Lower lobe of right lung (tissue), 2 donors: ENCODE data around the gene BSND. TPM values are rescaled to one million over a fixed set of nuclear protein-coding genes. Genes with fewer than 3 reads are reported as not detected.

ENCODE experiments used
- ATAC-seq, 2 donors: fragments of 200-7000 bp; cut with Tn5 transposase; one replicate each; pipeline ENCODE4 v1.9.1; 2020 to 2022; ENCODE audit warnings: mild to moderate bottlenecking in 2 of 2, moderate library complexity in 2 of 2
- DNase-seq: peaks from one replicate; pipeline ENCODE4 v3.0.0-alpha.2; 2020
- H3K27ac ChIP-seq: fragments of 200-600 bp; one replicate; pipeline ENCODE4 v1.8.0; 2022
- H3K27me3 ChIP-seq: fragments of 200-600 bp; one replicate; pipeline ENCODE4 v1.8.0; 2022; ENCODE audit warnings: low read depth
- H3K36me3 ChIP-seq: fragments of 200-600 bp; one replicate; pipeline ENCODE4 v1.8.0; 2022; ENCODE audit warnings: mild to moderate bottlenecking
- H3K4me1 ChIP-seq: fragments of 200-600 bp; one replicate; pipeline ENCODE4 v1.8.0; 2022
- H3K4me3 ChIP-seq: fragments of 200-600 bp; one replicate; pipeline ENCODE4 v1.8.0; 2022; ENCODE audit warnings: mild to moderate bottlenecking
- H3K9me3 ChIP-seq: fragments of 200-600 bp; one replicate; pipeline ENCODE4 v1.8.0; 2022
- intact Hi-C: fragments of 100-400 bp; cut with DNase I; formaldehyde crosslinking; loops from one replicate; pipeline ENCODE4 v1.11.0; 2022
- total RNA-seq: library from RNA; stranded (reverse); fragmentation: NEBNext Ultra II Directional; extraction: Animal tissue kit (Norgen Biotek cat#: 25700); gene quantifications from one replicate; pipeline ENCODE4 v1.2.1, GENCODE V29; 2021
- TF ChIP-seq, protein P1 (sequence below): fragments of 200-600 bp; IDR thresholded peaks from one replicate; pipeline ENCODE4 v1.8.0; 2022; ENCODE audit warnings: antibody characterized with exemption, mild to moderate bottlenecking
- donor health status: DM: no; HTN: yes; CAD: no; lungs with severe emphysema.

The BSND gene
- total RNA-seq, 1 donor from 2014 or later = not detected

DNA sequence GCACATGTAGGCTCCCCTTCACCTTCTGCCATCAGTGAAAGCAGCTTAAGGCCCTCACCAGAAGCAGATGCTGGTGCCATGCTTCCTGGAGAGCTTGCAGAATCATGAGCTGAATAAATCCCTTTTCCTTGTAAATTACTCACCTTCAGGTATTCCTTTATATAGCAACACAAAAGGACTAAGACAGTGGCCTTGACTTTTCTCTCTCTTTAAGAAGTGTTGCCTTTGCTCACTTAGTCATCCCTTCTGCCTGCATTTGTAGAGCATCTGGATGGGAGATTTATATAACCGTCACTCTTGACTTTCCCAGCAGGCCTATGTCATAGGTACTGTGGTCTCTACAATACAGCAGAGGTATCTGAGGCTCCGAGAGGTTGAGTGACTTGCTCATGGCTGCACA, 44.3 kb downstream of the BSND start:
- Histone ChIP-seq H3K4me3 (no peak overlapping the region), H3K4me1 (peaks cover 7% of the 10 kb centered on the region), H3K27ac (no peak overlapping the region), H3K27me3 (peaks cover 25% of the 10 kb centered on the region), H3K9me3 (no peaks in the 10 kb centered on the region), H3K36me3 (peaks cover 4% of the 10 kb centered on the region)
- TF ChIP-seq, protein P1, sequence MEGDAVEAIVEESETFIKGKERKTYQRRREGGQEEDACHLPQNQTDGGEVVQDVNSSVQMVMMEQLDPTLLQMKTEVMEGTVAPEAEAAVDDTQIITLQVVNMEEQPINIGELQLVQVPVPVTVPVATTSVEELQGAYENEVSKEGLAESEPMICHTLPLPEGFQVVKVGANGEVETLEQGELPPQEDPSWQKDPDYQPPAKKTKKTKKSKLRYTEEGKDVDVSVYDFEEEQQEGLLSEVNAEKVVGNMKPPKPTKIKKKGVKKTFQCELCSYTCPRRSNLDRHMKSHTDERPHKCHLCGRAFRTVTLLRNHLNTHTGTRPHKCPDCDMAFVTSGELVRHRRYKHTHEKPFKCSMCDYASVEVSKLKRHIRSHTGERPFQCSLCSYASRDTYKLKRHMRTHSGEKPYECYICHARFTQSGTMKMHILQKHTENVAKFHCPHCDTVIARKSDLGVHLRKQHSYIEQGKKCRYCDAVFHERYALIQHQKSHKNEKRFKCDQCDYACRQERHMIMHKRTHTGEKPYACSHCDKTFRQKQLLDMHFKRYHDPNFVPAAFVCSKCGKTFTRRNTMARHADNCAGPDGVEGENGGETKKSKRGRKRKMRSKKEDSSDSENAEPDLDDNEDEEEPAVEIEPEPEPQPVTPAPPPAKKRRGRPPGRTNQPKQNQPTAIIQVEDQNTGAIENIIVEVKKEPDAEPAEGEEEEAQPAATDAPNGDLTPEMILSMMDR = no peak
- ATAC-seq = no peak
- intact Hi-C loops = no loop called here
- no peak for DNase-seq

DNA sequence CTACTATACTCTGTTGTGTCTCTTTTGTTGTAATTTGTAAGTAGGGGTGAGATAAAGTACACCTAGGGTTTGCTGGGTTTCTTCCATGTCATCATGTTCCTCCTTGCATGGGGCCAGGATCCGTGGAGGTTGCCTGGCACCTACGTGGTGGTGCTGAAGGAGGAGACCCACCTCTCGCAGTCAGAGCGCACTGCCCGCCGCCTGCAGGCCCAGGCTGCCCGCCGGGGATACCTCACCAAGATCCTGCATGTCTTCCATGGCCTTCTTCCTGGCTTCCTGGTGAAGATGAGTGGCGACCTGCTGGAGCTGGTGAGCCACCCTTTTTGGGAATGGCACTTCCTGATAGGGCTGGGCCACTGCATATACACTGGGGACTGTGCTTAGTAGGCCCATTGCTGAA, 45.0 kb downstream of the BSND start:
- TF ChIP-seq, protein P1 = no peak
- H3K36me3 ChIP-seq = peaks cover 4% of the 10 kb centered on the region
- no peak overlapping the region for H3K27ac ChIP-seq
- no peaks in the 10 kb centered on the region for H3K9me3 ChIP-seq
- H3K27me3 ChIP-seq = peaks cover 25% of the 10 kb centered on the region
- ATAC-seq (no peak), DNase-seq (no peak)
- no peak overlapping the region for H3K4me3 ChIP-seq
- intact Hi-C loops = no loop called here
- peaks cover 7% of the 10 kb centered on the region for H3K4me1 ChIP-seq

DNA sequence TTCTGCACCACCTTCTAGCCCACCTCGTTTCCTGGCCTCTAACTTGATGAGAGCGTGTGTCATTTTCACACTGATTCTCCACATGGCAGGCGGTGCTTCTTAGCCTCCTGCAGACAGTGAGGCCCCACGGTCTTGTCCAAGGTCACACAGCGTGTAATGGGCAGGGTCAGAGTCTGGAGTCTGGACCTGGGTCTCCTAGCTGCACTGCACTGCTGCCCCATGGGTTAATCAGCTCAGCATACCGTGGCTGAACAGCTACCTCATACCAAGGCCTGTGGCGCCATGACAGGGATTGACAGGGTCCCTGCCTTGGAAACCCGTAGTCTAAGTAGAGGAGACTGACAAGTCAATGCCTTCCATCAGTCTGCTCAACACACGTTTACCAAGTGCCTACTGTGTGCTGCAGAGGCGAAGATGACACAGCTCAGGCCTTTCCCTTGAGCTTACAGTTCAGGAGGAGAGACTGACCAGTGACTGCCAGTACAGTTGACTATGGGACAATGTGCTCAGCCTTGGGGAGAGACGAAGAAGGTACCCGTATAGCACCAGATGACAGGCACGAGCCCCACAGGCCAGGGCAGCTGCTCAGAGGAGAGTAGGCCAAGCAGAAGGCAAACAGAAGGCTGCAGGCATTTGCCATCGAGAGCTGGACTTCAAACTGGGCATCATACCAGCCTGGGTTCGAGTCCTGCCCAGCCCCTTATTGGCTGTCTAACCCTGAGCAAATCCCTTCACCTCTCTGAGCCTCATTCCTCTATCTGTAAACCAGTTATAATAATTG, 46.1 kb downstream of the BSND start:
- TF ChIP-seq, protein P1 = no peak
- peaks cover 4% of the 10 kb centered on the region for H3K36me3 ChIP-seq
- DNase-seq = no peak
- no peaks in the 10 kb centered on the region for H3K4me1 ChIP-seq
- ATAC-seq = no peak
- no peak overlapping the region for H3K4me3 ChIP-seq
- H3K9me3 ChIP-seq = no peaks in the 10 kb centered on the region
- intact Hi-C loops = no loop called here
- H3K27me3 ChIP-seq = peaks cover 17% of the 10 kb centered on the region
- no peak overlapping the region for H3K27ac ChIP-seq

DNA sequence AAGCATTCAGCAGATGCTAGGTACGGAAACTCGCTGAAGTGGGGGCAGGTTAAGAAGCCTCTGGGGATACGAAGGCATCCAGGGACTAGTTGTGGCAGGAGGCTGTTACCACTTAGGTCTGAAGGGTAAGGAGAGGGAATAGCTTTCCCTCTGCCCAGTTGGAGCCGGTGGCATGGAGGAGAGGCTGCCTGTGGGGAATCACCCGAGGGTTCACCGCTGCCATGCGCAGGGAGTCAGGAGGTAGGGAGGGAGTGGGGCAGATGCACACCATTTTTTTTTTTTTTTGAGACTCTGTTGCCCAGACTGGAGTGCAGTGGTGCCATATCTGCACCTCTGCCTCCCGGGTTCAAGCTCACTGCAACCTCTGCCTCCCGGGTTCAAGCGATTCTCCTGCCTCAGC, 46.7 kb downstream of the BSND start:
- intact Hi-C loops = no loop called here
- H3K36me3 ChIP-seq = peaks cover 4% of the 10 kb centered on the region
- H3K27me3 ChIP-seq = peaks cover 11% of the 10 kb centered on the region
- H3K4me3 ChIP-seq = no peak overlapping the region
- H3K27ac ChIP-seq = no peak overlapping the region
- ATAC-seq = no peak
- TF ChIP-seq, protein P1 = no peak
- no peaks in the 10 kb centered on the region for H3K9me3 ChIP-seq
- H3K4me1 ChIP-seq = no peaks in the 10 kb centered on the region
- DNase-seq = no peak

DNA sequence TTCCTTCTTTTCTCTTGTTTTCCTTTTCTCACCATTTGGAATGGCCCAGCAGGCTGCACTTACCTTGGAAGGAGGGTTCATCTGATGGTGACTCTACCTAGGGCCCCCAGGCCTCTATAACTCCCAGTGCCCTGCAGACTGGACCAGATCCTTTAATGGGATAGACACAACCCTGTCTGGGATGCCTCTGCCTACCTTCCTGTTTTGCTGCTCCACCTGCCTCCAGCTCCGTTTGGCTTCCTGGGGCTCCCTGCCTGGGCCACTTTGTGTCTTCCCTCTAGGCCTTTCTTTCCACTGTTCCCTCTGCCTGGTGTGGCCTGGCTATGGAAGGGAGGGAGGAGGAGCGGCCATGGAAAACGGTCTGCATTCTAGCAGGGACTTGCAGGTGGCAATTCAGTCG, 48.1 kb downstream of the BSND start:
- Histone ChIP-seq H3K4me1 (no peaks in the 10 kb centered on the region), H3K27me3 (peaks cover 4% of the 10 kb centered on the region), H3K9me3 (no peaks in the 10 kb centered on the region), H3K4me3 (no peak overlapping the region), H3K27ac (no peak overlapping the region), H3K36me3 (peaks cover 4% of the 10 kb centered on the region)
- DNase-seq (no peak), ATAC-seq (no peak)
- intact Hi-C loops = no loop called here
- TF ChIP-seq, protein P1 = no peak
